Ascending aorta (tissue), 2 donors: Measurements from ENCODE around the gene MAFF. TPM values are rescaled to one million over a fixed set of nuclear protein-coding genes. Genes with fewer than 3 reads are reported as not detected.

ENCODE experiments used
- DNase-seq, 2 donors: peaks; one replicate each; pipeline ENCODE4 v3.0.0-alpha.2; 2019; ENCODE audit warnings: low spot score in 2 of 2
- H3K27ac ChIP-seq, 2 donors: fragments of 200-600 bp; sonication (generic); one replicate each; pipeline ENCODE4 v1.5.1; 2016 to 2017; ENCODE audit warnings: mild to moderate bottlenecking in 1 of 2
- H3K27me3 ChIP-seq: fragments of 200-600 bp; sonication (generic); one replicate; pipeline ENCODE4 v1.5.1; 2017
- H3K36me3 ChIP-seq, 2 donors: fragments of 200-600 bp; sonication (generic); one replicate each; pipeline ENCODE4 v1.5.1; 2016
- H3K4me1 ChIP-seq, 2 donors: fragments of 200-600 bp; sonication (generic); one replicate each; pipeline ENCODE4 v1.5.1; 2016 to 2017; ENCODE audit warnings: mild to moderate bottlenecking in 1 of 2
- H3K4me3 ChIP-seq, 2 donors: fragments of 200-600 bp; sonication (generic); one replicate each; pipeline ENCODE4 v1.5.1; 2016 to 2017; ENCODE audit warnings: mild to moderate bottlenecking in 1 of 2
- H3K9me3 ChIP-seq, 2 donors: fragments of 200-600 bp; sonication (generic); one replicate each; pipeline ENCODE4 v1.5.1; 2016
- CTCF ChIP-seq, 3 experiments: fragments of 200-600 bp in 2 of 3; fragments of 450-650 bp in 1 of 3; sonication (generic) in 2 of 3; IDR thresholded peaks; one replicate each; pipeline ENCODE4 v1.5.1; 2016 to 2019; ENCODE audit warnings: antibody characterized with exemption in 3 of 3, mild to moderate bottlenecking in 1 of 3, moderate library complexity in 1 of 3
- intact Hi-C: fragments of 100-400 bp; cut with DNase I; formaldehyde crosslinking; loops from one replicate; pipeline ENCODE4 v1.15.1; 2023
- total RNA-seq: library from RNA; depleted of rRNA; stranded (reverse); fragments of >200 nt; gene quantifications from one replicate; pipeline ENCODE4 v1.1.0, GENCODE V29; 2016

Gene MAFF
- total RNA-seq, 1 donor from 2014 or later = 183 TPM

- no peak for DNase-seq
- H3K27ac ChIP-seq = peak overlapping the region; percentile 99 to 100
- no peaks in the 10 kb centered on the region for H3K9me3 ChIP-seq
- TF ChIP-seq CTCF (IDR thresholded peaks at IDR 0.05) = no peak
- H3K27me3 ChIP-seq = no peaks in the 10 kb centered on the region
- intact Hi-C loops = loop anchor here (2.0 to 5.0 kb wide), 5 partner anchors 16 to 369 kb away; partner anchors contain the start of gene DMC1
- H3K36me3 ChIP-seq = peaks cover 0 to 10% of the 10 kb centered on the region in 2 donors
- peaks cover 19 to 28% of the 10 kb centered on the region in 2 donors for H3K4me1 ChIP-seq
- H3K4me3 ChIP-seq = peak overlapping the region; percentile 87 to 89
Observed at GRCh38 chr22:38203090-38203810, 1.5 kb downstream of the MAFF start.

- intact Hi-C loops = loop anchor here (2.0 to 5.0 kb wide), 6 partner anchors 15 to 368 kb away; partner anchors contain the start of gene DMC1
Observed at GRCh38 chr22:38203855-38204514, 2.2 kb downstream of the MAFF start.

GRCh38 chr22:38204784-38205183 is 3.0 kb downstream of the MAFF start:
- DNase-seq = no peak
- peak overlapping the region; percentile 99 to 100 for H3K27ac ChIP-seq
- no peaks in the 10 kb centered on the region for H3K27me3 ChIP-seq
- TF ChIP-seq CTCF (IDR thresholded peaks at IDR 0.05) = no peak
- peak overlapping the region; percentile 87 to 89 for H3K4me3 ChIP-seq
- no peaks in the 10 kb centered on the region for H3K9me3 ChIP-seq
- peaks cover 0 to 16% of the 10 kb centered on the region in 2 donors for H3K36me3 ChIP-seq
- intact Hi-C loops = loop anchor here (2.0 to 5.0 kb wide), 4 partner anchors 53 to 368 kb away; partner anchors contain the start of gene DMC1
- peaks cover 19 to 31% of the 10 kb centered on the region in 2 donors for H3K4me1 ChIP-seq

More at GRCh38 chr22:38203855-38204514, 2.2 kb downstream of the MAFF start:
- peaks cover 19 to 31% of the 10 kb centered on the region in 2 donors for H3K4me1 ChIP-seq
- H3K4me3 ChIP-seq = peak overlapping the region; percentile 87 to 89
- no peaks in the 10 kb centered on the region for H3K9me3 ChIP-seq
- DNase-seq = no peak
- H3K27me3 ChIP-seq = no peaks in the 10 kb centered on the region
- peak overlapping the region; percentile 99 to 100 for H3K27ac ChIP-seq
- peaks cover 0 to 16% of the 10 kb centered on the region in 2 donors for H3K36me3 ChIP-seq
- no peak for TF ChIP-seq CTCF (IDR thresholded peaks at IDR 0.05)

- intact Hi-C loops = loop anchor here (2.0 kb wide), 1 partner anchor 103 kb away; no protein-coding TSS in a partner anchor
- Histone ChIP-seq H3K27me3 (no peaks in the 10 kb centered on the region), H3K27ac (peak overlapping the region; percentile 99 to 100), H3K9me3 (no peaks in the 10 kb centered on the region), H3K36me3 (peaks cover 0 to 19% of the 10 kb centered on the region in 2 donors), H3K4me3 (peak overlapping the region; percentile 87 to 89), H3K4me1 (peaks cover 19 to 31% of the 10 kb centered on the region in 2 donors)
- no peak for TF ChIP-seq CTCF (IDR thresholded peaks at IDR 0.05)
- peak; percentile 90 to 95 for DNase-seq
Observed at GRCh38 chr22:38205261-38206128, 3.7 kb downstream of the MAFF start.

GRCh38 chr22:38207898-38208432 is 6.2 kb downstream of the MAFF start:
- Histone ChIP-seq H3K27me3 (no peaks in the 10 kb centered on the region), H3K27ac (no peak overlapping the region), H3K9me3 (no peaks in the 10 kb centered on the region), H3K4me3 (no peak overlapping the region), H3K4me1 (peaks cover 19 to 27% of the 10 kb centered on the region in 2 donors), H3K36me3 (peaks cover 0 to 19% of the 10 kb centered on the region in 2 donors)
- no peak for DNase-seq
- intact Hi-C loops = no loop called here
- no peak for TF ChIP-seq CTCF (IDR thresholded peaks at IDR 0.05)
